Measurements from ENCODE around the gene OXCT1. TPM values are rescaled to one million over a fixed set of nuclear protein-coding genes. Genes with fewer than 3 reads are reported as not detected.

The OXCT1 gene
- total RNA-seq, 2 donors from 2014 or later, result 44.0 to 44.2 TPM

DNA sequence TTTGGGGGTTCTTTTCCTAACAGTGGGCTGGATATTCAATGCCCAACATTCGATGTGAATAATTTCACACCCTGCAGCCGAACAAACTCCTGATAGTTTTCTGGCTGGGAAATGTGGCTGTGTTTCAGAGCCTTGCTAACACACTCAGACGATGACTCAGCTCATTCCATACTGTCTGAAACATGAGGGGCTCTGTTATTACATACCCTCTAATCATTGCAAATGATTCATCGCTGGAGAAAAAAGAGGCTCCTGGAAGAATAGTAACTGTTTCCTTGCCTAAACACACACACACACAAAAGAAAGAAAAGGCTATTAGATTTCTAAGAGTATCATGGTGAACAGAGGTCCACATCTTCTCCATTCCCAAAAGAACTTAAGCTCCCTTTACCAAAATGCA is 75.8 kb downstream of the OXCT1 start:
- intact Hi-C loops (cut with DNase I), result loop anchor here in 1 of 2 donors (5.0 kb wide), 1 partner anchor 43 kb away; no protein-coding TSS in a partner anchor
- no peak for DNase-seq (ENCODE audit: low spot score)

DNA sequence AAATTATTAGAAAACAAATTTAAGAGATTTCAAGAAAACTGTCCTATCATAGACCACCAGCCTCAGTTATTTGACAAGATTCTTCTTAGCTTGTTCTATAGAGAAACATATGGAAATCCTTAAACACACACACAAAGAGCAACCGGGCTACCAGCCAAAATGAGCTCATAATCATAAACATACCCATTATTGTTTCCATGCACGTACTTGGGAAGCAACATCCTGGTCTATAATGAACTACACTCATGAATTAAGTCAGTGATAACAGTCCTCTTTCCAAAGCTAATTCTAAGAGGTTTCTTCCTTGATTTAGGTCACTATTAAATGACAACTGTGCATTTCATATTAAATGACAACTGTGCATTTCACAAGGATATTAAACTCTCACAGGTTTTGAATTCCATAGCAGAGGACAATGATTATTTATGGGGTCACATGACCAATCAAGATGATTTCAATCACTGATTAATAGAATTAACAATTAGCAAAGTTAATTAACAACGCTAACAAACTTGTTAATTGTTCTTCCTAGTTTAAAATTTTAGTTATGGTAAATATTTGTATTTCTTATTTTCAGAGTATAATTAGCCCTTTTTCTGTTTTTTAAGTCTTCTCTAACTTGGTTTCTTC is 77.0 kb downstream of the OXCT1 start:
- DNase-seq (ENCODE audit: low spot score), result no peak
- intact Hi-C loops (cut with DNase I), result loop anchor here in 1 of 2 donors (5.0 kb wide), 1 partner anchor 44 kb away; no protein-coding TSS in a partner anchor

DNA sequence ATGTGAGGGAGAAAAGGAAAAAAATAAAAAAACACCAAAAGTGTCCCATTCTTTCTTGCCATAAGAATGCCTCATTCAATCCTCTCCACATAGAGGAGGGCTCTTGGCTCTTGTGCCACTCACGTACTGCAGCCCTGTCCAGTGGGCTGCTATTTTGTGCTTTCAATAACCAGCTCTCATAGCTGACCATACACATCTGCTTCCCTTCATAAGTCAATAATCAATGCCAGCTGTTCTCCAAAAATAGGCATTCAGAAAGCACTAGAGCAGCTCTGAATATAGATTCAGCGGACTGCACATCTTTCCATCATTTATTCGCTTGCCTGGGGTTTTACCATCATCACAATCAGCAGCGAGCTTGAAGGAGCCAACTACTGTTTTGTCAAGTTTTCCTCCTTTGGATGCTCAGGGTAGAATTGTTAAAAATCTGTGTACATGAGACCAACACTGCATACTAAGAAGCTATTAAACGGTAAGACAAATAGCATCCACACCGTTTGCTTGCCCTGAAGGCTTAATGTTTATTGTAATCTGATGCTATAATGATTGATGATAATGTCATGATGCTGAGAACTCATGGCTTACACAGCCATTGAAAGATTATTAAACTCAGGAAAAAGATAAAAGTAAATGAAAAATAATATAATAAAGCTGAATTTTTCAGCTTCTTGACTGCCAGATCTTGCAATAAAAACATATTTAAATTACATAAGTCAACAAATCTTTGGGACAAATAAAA is 80.0 kb downstream of the OXCT1 start:
- no peak for DNase-seq (ENCODE audit: low spot score)
- intact Hi-C loops (cut with DNase I), result loop anchor here in 1 of 2 donors (5.0 kb wide), 1 partner anchor 47 kb away; no protein-coding TSS in a partner anchor

DNA sequence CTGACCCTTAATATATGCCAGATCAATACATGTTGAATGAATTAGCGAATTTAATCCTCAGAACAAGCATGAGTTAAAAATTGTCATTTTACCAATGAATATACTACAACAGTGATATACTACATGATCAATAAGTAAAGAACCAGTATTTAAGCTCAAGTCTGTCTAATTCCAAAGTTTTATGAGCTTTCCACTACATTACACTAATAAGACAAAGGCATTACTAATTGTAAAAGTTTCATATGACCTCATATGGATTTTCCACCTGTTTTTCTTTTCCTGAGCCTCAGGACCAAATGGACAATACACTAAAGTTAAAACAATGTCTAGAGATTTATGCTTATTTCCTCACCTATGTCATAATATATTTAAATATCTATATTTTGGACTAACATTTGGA is 80.8 kb downstream of the OXCT1 start:
- DNase-seq (ENCODE audit: low spot score), result no peak
- intact Hi-C loops (cut with DNase I), result no loop called here

DNA sequence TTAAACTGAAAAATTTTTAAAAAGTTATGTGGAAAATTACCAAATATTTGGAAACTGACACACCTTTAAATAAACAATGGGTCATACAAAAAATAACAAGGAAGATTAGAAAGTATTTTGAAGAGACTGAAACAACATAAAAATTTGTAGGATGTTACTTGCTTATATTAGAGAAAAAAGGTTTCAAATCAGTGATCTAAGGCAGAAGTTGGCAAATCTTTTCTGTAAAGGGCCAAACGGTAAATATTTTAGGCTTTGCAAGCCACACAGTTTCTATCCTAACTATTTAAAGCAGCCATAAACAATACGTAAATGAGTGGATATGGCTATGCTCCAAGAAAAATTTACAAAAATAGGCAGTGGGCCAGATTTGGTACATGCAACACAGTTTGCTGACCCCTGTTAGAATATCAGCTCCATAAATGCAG is 81.3 kb downstream of the OXCT1 start:
- intact Hi-C loops (cut with DNase I), result no loop called here
- no peak for DNase-seq (ENCODE audit: low spot score)

DNA sequence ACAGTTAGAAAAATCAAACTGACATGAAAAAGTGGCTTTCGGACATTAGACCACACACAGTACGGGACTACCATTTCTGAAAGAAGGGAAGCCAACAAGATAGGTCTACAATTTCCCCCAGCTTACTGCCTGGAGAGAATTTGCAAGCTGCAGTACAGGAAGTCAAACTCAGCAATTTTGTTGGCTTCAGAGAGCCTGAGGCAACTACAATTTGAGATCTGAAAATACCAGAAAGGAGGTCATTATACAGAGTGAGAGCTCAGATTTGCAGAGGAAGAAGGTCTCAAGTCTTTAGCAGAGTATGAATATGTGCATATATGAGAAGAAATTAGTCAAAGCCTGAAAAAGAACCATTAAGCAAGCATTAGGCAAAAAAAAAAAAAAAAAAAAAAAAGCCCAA is 83.0 kb downstream of the OXCT1 start:
- intact Hi-C loops (cut with DNase I), result no loop called here
- no peak for DNase-seq (ENCODE audit: low spot score)

DNA sequence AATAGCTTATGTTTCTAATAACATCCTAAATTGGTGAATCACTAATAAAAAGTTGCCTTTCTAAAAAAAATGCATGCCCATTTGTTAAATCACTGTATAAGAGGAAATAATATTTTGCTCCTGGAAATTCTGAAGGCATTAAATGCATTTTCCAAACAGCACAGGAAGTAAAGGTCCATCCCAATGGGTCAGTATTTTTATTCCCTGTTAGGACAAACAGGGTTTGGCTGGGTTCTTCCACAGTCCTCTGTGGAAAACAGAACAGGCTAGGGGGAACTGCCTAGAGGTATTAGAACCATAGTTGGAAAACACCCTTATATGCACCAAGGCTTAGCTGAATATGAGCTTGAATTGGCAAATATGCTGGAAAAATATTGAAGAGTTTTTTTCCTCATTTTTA is 85.2 kb downstream of the OXCT1 start:
- intact Hi-C loops (cut with DNase I), result no loop called here
- DNase-seq (ENCODE audit: low spot score), result no peak

DNA sequence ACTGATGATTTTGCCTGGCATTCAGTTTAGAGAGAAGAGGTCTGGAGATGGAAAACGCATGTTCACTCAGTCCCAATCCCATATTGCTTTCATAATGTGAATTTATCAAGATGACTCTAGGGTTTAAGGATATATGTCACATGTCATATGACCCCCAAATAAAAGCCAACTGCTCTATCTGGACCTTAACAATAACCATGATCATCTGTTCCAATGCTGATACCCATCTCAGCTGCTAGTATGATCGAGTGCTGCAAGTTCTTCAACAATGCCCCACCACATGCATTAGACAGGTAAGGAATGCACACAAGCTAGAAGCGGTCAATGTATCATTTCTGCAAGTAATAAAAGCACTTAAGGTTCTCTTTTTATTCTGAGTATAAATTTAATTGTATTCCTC is 91.8 kb downstream of the OXCT1 start:
- DNase-seq (ENCODE audit: low spot score), result no peak
- intact Hi-C loops (cut with DNase I), result no loop called here

DNA sequence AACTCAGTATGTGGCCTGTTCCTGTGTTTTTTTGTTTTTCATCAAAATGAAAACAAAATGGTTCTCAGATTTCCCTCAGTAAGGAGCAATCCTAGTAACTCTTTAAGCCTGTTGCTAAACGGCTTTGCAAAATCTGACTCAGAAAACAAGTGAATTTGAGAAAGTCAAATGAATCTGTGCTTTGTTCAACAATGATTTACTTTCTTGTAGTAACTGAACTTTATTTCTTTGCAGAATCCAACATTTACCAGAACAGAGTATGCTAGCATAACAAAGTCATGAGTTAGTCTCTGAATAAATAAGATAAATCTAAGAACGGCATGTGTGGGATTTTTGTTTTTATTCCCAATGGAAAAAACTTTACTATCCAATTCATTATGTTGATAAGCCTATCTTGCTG is 93.8 kb downstream of the OXCT1 start:
- no peak for DNase-seq (ENCODE audit: low spot score)
- intact Hi-C loops (cut with DNase I), result no loop called here

DNA sequence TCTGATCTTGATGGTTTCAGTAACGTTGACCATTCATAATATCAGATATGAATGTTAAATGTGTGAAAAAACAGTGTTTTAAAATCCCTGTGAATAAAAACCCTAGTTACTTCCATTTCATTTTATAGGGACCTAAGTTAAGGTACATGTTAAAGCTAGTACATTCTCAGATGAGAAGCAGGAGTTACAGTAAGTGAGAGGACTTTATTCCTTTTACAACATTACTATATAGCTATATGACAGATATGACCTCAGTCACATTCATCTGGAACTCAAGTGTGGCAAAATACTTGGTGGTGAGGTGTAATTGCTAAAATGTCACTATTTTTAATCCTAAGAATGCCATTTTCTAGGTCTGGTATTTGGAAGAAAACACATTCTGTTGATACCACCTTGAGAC is 96.4 kb downstream of the OXCT1 start:
- DNase-seq (ENCODE audit: low spot score), result no peak
- intact Hi-C loops (cut with DNase I), result no loop called here

DNA sequence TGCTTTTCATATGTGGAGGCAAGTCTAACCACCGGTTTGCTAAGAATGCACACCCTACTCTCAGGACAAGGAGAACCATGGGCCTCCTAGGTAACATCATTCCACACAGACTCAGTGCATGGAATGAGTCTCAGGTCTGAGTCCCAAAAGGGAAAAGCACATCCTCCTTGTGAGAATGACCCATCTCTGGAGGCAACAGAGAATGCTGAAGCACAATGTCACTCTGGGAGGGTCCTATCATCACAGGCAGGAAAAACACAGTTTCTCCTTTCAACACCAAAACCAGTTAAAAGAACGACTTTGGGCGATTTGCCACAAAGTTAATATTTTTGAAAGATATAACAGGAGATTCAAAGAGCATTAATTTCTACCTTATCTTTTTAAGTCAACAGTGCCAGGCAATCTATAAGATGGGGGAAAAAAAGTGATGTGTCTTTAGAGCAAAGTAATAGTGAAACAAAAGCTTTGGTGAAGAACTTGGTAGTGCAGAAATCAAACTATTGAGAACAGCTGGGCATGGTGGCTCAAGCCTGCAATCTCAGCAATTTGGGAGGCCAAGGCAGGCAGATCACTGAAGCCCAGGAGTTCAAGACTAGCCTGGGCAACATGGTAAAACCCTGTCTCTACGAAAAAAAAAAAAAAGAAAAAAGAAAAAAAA is 97.3 kb downstream of the OXCT1 start:
- DNase-seq (ENCODE audit: low spot score), result no peak
- intact Hi-C loops (cut with DNase I), result no loop called here

DNA sequence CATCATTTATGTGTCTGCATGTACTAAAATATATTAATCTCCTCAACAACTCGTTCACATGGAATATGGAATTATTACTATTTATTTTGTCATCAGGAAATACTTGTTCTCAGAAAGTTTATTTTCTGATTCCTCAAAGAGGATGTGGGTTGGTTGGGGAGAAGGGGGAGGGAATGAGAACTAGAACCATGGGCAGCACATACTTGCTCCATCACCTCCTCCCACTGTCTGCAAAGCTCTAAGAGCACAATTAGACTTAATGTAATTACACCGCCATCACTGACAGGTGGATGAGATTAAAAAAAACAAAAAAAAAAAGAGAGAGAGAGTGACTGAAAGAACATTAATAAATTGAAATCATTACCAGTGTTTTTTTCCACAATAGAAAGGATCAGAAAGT is 98.2 kb downstream of the OXCT1 start:
- intact Hi-C loops (cut with DNase I), result no loop called here
- no peak for DNase-seq (ENCODE audit: low spot score)

DNA sequence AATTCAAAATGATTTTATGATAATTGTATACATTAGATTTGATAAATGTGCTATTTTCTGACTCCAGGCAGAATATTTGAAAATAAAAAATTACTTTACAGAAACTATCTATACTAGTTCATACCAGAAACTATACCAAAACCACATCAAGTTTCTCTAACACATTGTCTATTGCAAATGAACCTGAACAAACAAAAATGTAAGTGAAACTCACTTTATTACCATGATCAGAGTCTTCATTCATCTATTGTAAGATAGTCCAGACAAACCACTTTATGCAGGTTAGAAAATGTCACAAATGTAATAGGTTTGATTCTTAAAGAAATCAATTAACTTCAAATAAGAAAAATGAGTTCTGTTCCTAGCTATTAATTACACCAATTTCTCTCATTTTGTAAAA is 99.4 kb downstream of the OXCT1 start:
- intact Hi-C loops (cut with DNase I), result no loop called here
- no peak for DNase-seq (ENCODE audit: low spot score)

DNA sequence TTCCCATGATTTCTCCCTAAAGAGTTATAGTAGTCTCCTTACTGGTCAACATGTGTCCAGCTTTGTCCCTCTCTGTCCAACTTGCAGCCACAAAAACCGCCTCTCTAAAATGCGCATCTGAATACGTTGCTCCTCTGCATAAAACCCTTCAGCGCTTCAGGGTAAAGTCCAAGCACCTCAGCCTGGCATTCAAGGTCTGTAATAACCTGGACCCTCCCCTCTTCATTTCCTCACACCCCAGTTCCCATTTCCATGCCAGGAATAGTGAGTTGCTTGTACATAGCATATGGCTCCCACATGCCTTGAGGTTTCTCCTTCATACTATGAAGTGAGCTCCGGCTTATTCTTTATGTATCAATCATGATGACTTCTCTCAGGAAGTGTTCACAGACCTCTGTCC is 101.5 kb downstream of the OXCT1 start:
- intact Hi-C loops (cut with DNase I), result loop anchor here in 1 of 2 donors (10.0 kb wide), 1 partner anchor 1726 kb away; no protein-coding TSS in a partner anchor
- DNase-seq (ENCODE audit: low spot score), result no peak

DNA sequence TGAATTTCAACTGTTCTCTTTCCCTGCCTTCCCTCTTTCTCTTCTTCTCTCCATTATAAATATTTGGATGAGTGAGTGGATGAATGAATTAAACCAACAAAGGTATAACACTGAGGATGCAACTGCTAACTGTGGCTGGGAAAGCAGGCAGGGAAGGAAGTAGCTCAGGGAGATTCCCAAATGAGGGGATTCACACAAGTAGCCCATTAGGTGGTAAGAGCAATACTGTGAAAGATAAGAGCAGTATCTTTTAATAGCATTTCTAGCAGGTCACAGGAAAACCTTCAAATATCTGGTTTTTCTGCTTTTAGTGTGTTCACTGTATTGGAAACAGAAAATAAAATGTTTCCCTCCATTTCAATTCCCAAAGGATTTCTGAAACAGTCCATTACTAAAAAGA is 105.6 kb downstream of the OXCT1 start:
- intact Hi-C loops (cut with DNase I), result loop anchor here in 1 of 2 donors (10.0 kb wide), 1 partner anchor 1730 kb away; no protein-coding TSS in a partner anchor
- DNase-seq (ENCODE audit: low spot score), result no peak

DNA sequence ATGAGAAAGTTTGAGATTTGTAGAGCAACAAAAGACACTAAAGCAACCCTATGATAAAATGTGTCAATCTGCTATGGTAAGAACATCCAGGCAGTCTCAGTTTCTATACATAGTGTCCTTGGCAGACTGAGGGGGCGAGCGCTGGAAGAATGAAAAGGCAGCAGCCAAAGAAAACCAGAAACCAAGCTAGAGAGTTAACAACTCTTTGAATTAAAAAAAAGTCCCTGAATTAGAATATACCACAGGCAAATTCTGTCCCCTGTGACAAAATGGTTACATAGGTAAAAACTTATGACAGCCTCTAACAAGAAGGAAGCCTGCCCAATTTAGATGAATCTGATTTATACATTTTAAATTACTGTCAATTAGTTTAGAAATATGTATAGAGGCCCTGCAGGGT is 106.7 kb downstream of the OXCT1 start:
- intact Hi-C loops (cut with DNase I), result loop anchor here in 1 of 2 donors (10.0 kb wide), 1 partner anchor 1731 kb away; no protein-coding TSS in a partner anchor
- no peak for DNase-seq (ENCODE audit: low spot score)

DNA sequence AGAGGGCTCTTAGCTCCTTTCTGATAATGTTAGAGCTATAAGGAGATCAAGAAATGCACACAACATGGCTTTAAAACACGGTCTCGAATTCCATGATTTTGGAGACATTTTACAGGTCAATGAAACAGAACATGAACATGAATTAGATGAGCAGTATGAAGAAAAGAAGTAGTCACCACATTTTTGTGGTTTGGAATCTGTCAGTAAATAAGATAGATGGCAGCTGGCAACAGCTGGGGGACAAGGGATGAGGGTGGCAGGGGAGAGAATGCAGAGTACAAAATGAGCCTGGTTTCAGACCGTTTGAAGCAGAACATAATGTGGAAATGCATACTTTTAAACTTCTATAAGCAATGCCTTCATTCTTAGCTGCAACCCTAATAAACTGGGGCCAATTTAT is 107.1 kb downstream of the OXCT1 start:
- intact Hi-C loops (cut with DNase I), result loop anchor here in 1 of 2 donors (10.0 kb wide), 1 partner anchor 1732 kb away; no protein-coding TSS in a partner anchor
- DNase-seq (ENCODE audit: low spot score), result no peak

DNA sequence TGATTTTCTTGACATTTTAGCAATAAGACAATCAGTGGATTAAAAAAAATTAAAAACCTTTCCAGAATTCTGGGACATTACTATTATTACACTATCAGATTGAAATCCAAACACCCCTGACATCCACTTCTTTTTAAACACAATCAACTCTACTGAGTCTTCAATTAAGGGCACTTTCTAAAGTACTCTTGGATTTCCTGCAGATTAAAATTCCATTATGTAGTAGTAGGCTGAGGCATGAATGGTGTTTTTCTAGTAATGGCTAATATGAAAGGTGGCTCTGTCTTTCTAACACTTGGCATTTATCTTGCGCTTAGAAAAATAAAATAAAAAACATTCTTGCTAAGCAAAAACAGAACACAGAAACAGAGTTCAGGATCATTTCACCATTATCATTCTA is 107.8 kb downstream of the OXCT1 start:
- DNase-seq (ENCODE audit: low spot score), result no peak

DNA sequence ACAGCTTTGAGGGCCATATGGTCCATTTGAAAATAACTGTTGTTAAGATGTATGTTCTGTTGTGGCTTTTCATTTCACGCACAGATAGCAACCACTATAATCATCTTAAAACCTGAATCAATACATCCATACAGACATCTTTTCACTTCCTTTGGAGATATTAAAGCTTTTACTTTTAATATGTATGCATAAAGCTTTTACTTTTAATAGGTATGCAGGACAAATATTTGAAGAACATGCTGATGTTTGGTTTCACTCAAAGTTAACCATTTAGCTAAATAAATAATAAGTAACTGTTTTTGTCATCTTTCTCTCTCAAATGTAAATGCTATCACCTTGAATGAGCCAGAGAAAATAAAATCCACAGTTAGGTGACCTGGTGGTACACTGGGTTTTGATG is 108.6 kb downstream of the OXCT1 start:
- intact Hi-C loops (cut with DNase I), result loop anchor here in 1 of 2 donors (10.0 kb wide), 1 partner anchor 1733 kb away; no protein-coding TSS in a partner anchor
- DNase-seq (ENCODE audit: low spot score), result no peak

More for the DNA sequence above, 107.8 kb downstream of the OXCT1 start:
- intact Hi-C loops (cut with DNase I), result loop anchor here in 1 of 2 donors (10.0 kb wide), 1 partner anchor 1732 kb away; no protein-coding TSS in a partner anchor

DNA sequence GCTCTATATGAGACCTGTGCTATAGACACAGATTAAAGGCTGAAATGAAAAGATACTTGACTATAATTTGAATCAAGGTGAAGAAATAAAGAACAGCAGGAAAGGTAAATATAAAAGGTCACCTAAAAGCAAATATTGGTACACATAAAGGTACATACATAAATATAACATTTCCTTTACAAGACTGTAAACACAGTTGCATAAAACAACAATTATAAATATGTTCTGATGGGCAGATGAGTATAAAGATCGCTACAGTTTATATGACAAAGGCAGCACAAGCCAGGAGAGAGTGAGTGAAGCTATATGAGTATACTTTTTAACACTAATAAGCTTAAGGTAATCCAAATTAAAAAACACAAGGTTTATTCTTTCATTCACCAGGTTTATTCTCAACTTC is 114.5 kb downstream of the OXCT1 start:
- no peak for DNase-seq (ENCODE audit: low spot score)
- intact Hi-C loops (cut with DNase I), result no loop called here

All from posterior vena cava (tissue), 2 donors.